ENCODE results near the gene GRP. TPM values are rescaled to one million over a fixed set of nuclear protein-coding genes. Genes with fewer than 3 reads are reported as not detected.
A peak's percentile ranks its signal among the peaks of the same experiment; 100 is the strongest.

The GRP gene
- total and polyA plus RNA-seq, 10 of the 15 experiments (the other 5 are each of a cell fraction or from before 2014, with no cell fraction given), result not detected

DNA sequence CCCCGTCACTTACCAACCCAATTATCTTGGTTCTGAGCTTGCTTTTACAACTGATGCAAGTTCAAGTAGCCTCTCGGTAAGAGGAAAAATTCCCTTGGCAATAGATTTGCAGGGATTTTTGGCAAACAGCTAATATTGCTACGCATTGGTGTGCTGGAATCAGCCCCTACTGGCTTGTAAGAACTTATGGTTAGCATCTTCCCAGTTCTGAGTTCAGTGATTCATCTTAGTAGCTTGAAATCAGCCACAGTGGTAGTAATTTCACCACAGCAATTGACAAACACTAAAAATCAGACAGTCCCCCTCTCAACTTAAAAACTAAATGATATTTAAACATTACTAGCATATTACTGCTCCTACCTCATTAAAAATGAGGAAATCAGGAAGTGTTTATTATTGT is 59.2 kb downstream of the GRP start:
- Histone ChIP-seq H3K9me3 (replicated peaks; ENCODE audit: control insufficient read depth, insufficient read depth, low read length) (no peaks in the 10 kb centered on the region; the same call in 2 of the 3 replicates), H3K79me2 (ENCODE audit: control insufficient read depth, insufficient read depth, low read length) (no peaks in the 10 kb centered on the region), H3K36me3 (ENCODE audit: control insufficient read depth in 2 of 2, insufficient read depth in 2 of 2, low read length in 1 of 2) (no peaks in the 10 kb centered on the region), H3K27me3 (replicated peaks in 1 of 2; ENCODE audit: control insufficient read depth in 2 of 2, insufficient read depth in 2 of 2, low read length in 1 of 2) (peaks cover 7 to 15% of the 10 kb centered on the region in 2 experiments; a peak in 3 of 4 replicates), H3K4me2 (ENCODE audit: control insufficient read depth, insufficient read depth) (no peak overlapping the region), H3K4me1 (ENCODE audit: control insufficient read depth, insufficient read depth, low read length) (no peaks in the 10 kb centered on the region), H3K9ac (ENCODE audit: control insufficient read depth, insufficient read depth, low read length) (no peak overlapping the region), H3K4me3 (no peak overlapping the region), H2AFZ (ENCODE audit: control insufficient read depth, low read depth, low read length) (no peak overlapping the region), H4K20me1 (ENCODE audit: control insufficient read depth, insufficient read depth) (no peaks in the 10 kb centered on the region), H3K27ac (ENCODE audit: control insufficient read depth, insufficient read depth) (no peak overlapping the region)
- DNase-seq (ENCODE audit: low read depth, low spot score) (no peak), ATAC-seq (no peak), FAIRE-seq (no peak)
- BruUV-seq (replicated peaks), result no TSS peak
- POLR2A ChIA-PET, result no interaction called here
- TF ChIP-seq, protein P1, sequence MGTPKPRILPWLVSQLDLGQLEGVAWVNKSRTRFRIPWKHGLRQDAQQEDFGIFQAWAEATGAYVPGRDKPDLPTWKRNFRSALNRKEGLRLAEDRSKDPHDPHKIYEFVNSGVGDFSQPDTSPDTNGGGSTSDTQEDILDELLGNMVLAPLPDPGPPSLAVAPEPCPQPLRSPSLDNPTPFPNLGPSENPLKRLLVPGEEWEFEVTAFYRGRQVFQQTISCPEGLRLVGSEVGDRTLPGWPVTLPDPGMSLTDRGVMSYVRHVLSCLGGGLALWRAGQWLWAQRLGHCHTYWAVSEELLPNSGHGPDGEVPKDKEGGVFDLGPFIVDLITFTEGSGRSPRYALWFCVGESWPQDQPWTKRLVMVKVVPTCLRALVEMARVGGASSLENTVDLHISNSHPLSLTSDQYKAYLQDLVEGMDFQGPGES (IDR thresholded peaks at IDR 0.05), result no peak
- peak; percentile 44 for TF ChIP-seq RUNX3 (IDR thresholded peaks at IDR 0.05; ENCODE audit: low read length)
- 2% methylated on average over 3 of the region's 3 CpGs for WGBS (ENCODE audit: insufficient coverage, insufficient replicate concordance, low lambda C conversion rate, missing lambda C conversion rate)
- CTCF ChIA-PET, result interaction anchor here (0.7 to 1.3 kb wide), 2 partner anchors 30 to 195 kb away, joined by 3 to 4 read pairs; no protein-coding TSS in a partner anchor
- RAD21 ChIA-PET (ENCODE audit: unreplicated experiment), result no interaction called here
- intact Hi-C loops (cut with micrococcal nuclease; ENCODE audit: unreplicated experiment) (no loop called here), in situ Hi-C loops (cut with MboI) (no loop called here)
- SMC1A ChIA-PET (ENCODE audit: uncharacterized antibody, unreplicated experiment), result interaction anchor here (1.4 kb wide), 1 partner anchor 29 kb away, joined by 3 read pairs; no protein-coding TSS in a partner anchor

DNA sequence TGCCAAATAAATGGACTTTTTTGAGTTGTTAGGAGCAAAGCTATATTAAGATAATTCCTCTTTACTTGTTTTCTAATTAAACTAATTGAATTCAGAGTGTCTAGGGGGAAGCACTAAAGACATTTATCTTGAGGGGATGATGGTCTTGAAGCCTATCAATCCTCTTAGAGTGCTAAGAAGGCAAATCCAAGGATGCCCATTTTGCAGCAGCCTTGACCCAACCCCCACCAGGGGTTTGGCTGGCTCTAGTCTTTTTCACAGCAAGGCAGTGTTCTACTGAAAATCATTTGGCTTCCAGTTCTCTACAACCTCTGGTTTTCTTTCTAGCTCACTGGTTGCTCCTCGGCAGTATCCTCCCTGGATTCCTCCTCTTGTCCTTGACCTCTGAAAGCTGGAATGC is 59.8 kb downstream of the GRP start:
- ChIA-PET RAD21 (ENCODE audit: unreplicated experiment) (no interaction called here), SMC1A (ENCODE audit: uncharacterized antibody, unreplicated experiment) (interaction anchor here (1.4 kb wide), 1 partner anchor 29 kb away, joined by 3 read pairs; no protein-coding TSS in a partner anchor), CTCF (interaction anchor here (0.7 to 1.3 kb wide), 2 partner anchors 31 to 196 kb away, joined by 3 to 4 read pairs; no protein-coding TSS in a partner anchor), POLR2A (no interaction called here)
- Histone ChIP-seq H3K4me2 (ENCODE audit: control insufficient read depth, insufficient read depth) (no peak overlapping the region), H3K4me3 (no peak overlapping the region), H3K79me2 (ENCODE audit: control insufficient read depth, insufficient read depth, low read length) (no peaks in the 10 kb centered on the region), H2AFZ (ENCODE audit: control insufficient read depth, low read depth, low read length) (no peak overlapping the region), H3K9ac (ENCODE audit: control insufficient read depth, insufficient read depth, low read length) (no peak overlapping the region), H3K27ac (ENCODE audit: control insufficient read depth, insufficient read depth) (no peak overlapping the region), H3K9me3 (replicated peaks; ENCODE audit: control insufficient read depth, insufficient read depth, low read length) (no peaks in the 10 kb centered on the region), H4K20me1 (ENCODE audit: control insufficient read depth, insufficient read depth) (no peaks in the 10 kb centered on the region), H3K36me3 (ENCODE audit: control insufficient read depth in 2 of 2, insufficient read depth in 2 of 2, low read length in 1 of 2) (no peaks in the 10 kb centered on the region), H3K4me1 (ENCODE audit: control insufficient read depth, insufficient read depth, low read length) (no peaks in the 10 kb centered on the region), H3K27me3 (replicated peaks in 1 of 2; ENCODE audit: control insufficient read depth in 2 of 2, insufficient read depth in 2 of 2, low read length in 1 of 2) (peaks cover 4 to 10% of the 10 kb centered on the region in 2 experiments; a peak in 3 of 4 replicates)
- ATAC-seq, result no peak
- DNase-seq (ENCODE audit: low read depth, low spot score), result no peak
- 0% methylated on average over 1 of the region's 1 CpG for WGBS (ENCODE audit: insufficient coverage, insufficient replicate concordance, low lambda C conversion rate, missing lambda C conversion rate)
- FAIRE-seq, result no peak
- no TSS peak for BruUV-seq (replicated peaks)
- in situ Hi-C loops (cut with MboI) (no loop called here), intact Hi-C loops (cut with micrococcal nuclease; ENCODE audit: unreplicated experiment) (no loop called here)
- TF ChIP-seq CBX5 (IDR thresholded peaks at IDR 0.05; ENCODE audit: low read depth) (no peak), POLR2AphosphoS5 (IDR thresholded peaks at IDR 0.05; ENCODE audit: low read length) (no peak), NR2F1 (conservative IDR thresholded peaks at IDR 0.05) (no peak), WRNIP1 (IDR thresholded peaks at IDR 0.05; ENCODE audit: borderline replicate concordance, low read depth, low read length) (no peak), SUPT20H (IDR thresholded peaks at IDR 0.05; ENCODE audit: borderline replicate concordance, control insufficient read depth, low read depth, low read length) (no peak), ZNF207 (IDR thresholded peaks at IDR 0.05; ENCODE audit: borderline replicate concordance) (no peak)
- TF ChIP-seq, protein P2, sequence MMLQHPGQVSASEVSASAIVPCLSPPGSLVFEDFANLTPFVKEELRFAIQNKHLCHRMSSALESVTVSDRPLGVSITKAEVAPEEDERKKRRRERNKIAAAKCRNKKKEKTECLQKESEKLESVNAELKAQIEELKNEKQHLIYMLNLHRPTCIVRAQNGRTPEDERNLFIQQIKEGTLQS (IDR thresholded peaks at IDR 0.05; ENCODE audit: borderline replicate concordance, extremely low read depth, low read depth, low read length), result no peak
- TF ChIP-seq, protein P3, sequence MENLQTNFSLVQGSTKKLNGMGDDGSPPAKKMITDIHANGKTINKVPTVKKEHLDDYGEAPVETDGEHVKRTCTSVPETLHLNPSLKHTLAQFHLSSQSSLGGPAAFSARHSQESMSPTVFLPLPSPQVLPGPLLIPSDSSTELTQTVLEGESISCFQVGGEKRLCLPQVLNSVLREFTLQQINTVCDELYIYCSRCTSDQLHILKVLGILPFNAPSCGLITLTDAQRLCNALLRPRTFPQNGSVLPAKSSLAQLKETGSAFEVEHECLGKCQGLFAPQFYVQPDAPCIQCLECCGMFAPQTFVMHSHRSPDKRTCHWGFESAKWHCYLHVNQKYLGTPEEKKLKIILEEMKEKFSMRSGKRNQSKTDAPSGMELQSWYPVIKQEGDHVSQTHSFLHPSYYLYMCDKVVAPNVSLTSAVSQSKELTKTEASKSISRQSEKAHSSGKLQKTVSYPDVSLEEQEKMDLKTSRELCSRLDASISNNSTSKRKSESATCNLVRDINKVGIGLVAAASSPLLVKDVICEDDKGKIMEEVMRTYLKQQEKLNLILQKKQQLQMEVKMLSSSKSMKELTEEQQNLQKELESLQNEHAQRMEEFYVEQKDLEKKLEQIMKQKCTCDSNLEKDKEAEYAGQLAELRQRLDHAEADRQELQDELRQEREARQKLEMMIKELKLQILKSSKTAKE (IDR thresholded peaks at IDR 0.05; ENCODE audit: low read depth, poor library complexity, severe bottlenecking), result no peak
- TF ChIP-seq, protein P1 (IDR thresholded peaks at IDR 0.05), result no peak
